Muscle layer of duodenum (tissue), 2 donors: ENCODE measurements around the gene SOX6.
"Not testable (repeated sequence)": the region's sequence is repeated elsewhere in the genome, so short reads cannot be mapped to it uniquely, and the experiment has no call there.

Source experiments
- H3K27ac ChIP-seq: one replicate; pipeline ENCODE4 v1.7.0; 2013; ENCODE audit warnings: mild to moderate bottlenecking, low read length
- H3K27me3 ChIP-seq: one replicate; pipeline ENCODE4 v1.7.0; 2013; ENCODE audit warnings: low read depth, mild to moderate bottlenecking, control low read depth, low read length
- H3K36me3 ChIP-seq, 2 donors: one replicate each; pipeline ENCODE4 v1.7.0; 2013; ENCODE audit warnings: low read length in 2 of 2, control low read depth in 1 of 2, mild to moderate bottlenecking in 1 of 2; ENCODE audit not compliant: insufficient read depth in 2 of 2, control insufficient read depth in 1 of 2
- H3K4me1 ChIP-seq, 2 donors: one replicate each; pipeline ENCODE4 v1.7.0; 2013; ENCODE audit warnings: low read length in 2 of 2, mild to moderate bottlenecking in 2 of 2, control low read depth in 1 of 2, moderate library complexity in 1 of 2; ENCODE audit not compliant: insufficient read depth in 2 of 2, control insufficient read depth in 1 of 2
- H3K4me3 ChIP-seq, 2 donors: one replicate each; pipeline ENCODE4 v1.7.0; 2013; ENCODE audit warnings: low read length in 2 of 2, low read depth in 1 of 2, mild to moderate bottlenecking in 1 of 2
- H3K9me3 ChIP-seq, 2 donors: one replicate each; pipeline ENCODE4 v1.7.0; 2013; ENCODE audit warnings: low read length in 2 of 2, control low read depth in 1 of 2, mild to moderate bottlenecking in 1 of 2; ENCODE audit not compliant: control insufficient read depth in 1 of 2
- donor health status: healthy.

SOX6 gene

GRCh38 chr11:16146980-16147379, 209.4 kb downstream of the SOX6 start:
- H3K36me3 ChIP-seq, H3K4me1 ChIP-seq, H3K4me3 ChIP-seq, H3K27ac ChIP-seq, H3K9me3 ChIP-seq, H3K27me3 ChIP-seq: not testable (repeated sequence)

GRCh38 chr11:16141614-16142013, 214.7 kb downstream of the SOX6 start:
- H3K27ac ChIP-seq, H3K4me1 ChIP-seq, H3K27me3 ChIP-seq, H3K4me3 ChIP-seq, H3K36me3 ChIP-seq, H3K9me3 ChIP-seq: not testable (repeated sequence)

GRCh38 chr11:16141162-16141561, 215.2 kb downstream of the SOX6 start:
- H3K9me3 ChIP-seq, H3K4me1 ChIP-seq, H3K27ac ChIP-seq, H3K4me3 ChIP-seq, H3K27me3 ChIP-seq, H3K36me3 ChIP-seq: not testable (repeated sequence)

GRCh38 chr11:16136792-16137390, 219.5 kb downstream of the SOX6 start:
- no peaks in the 10 kb centered on the region for H3K36me3 ChIP-seq
- H3K9me3 ChIP-seq: peaks cover 0 to 8% of the 10 kb centered on the region in 2 donors
- no peaks in the 10 kb centered on the region for H3K27me3 ChIP-seq
- H3K4me3 ChIP-seq: no peak overlapping the region
- no peak overlapping the region for H3K27ac ChIP-seq
- no peaks in the 10 kb centered on the region for H3K4me1 ChIP-seq

- Histone ChIP-seq H3K27ac (no peak overlapping the region), H3K27me3 (no peaks in the 10 kb centered on the region), H3K4me3 (no peak overlapping the region)
Measured at GRCh38 chr11:16133867-16134266, 222.5 kb downstream of the SOX6 start.

GRCh38 chr11:16127732-16128131, 228.6 kb downstream of the SOX6 start:
- no peak overlapping the region for H3K27ac ChIP-seq
- no peaks in the 10 kb centered on the region for H3K4me1 ChIP-seq
- no peaks in the 10 kb centered on the region for H3K27me3 ChIP-seq
- H3K36me3 ChIP-seq: no peaks in the 10 kb centered on the region
- H3K4me3 ChIP-seq: no peak overlapping the region
- H3K9me3 ChIP-seq: no peaks in the 10 kb centered on the region

More at GRCh38 chr11:16133867-16134266, 222.5 kb downstream of the SOX6 start:
- Histone ChIP-seq H3K9me3 (peaks cover 0 to 8% of the 10 kb centered on the region in 2 donors), H3K36me3 (no peaks in the 10 kb centered on the region), H3K4me1 (no peaks in the 10 kb centered on the region)

- Histone ChIP-seq H3K4me3 (no peak overlapping the region), H3K27me3 (no peaks in the 10 kb centered on the region), H3K4me1 (no peaks in the 10 kb centered on the region), H3K27ac (no peak overlapping the region), H3K9me3 (no peaks in the 10 kb centered on the region), H3K36me3 (no peaks in the 10 kb centered on the region)
Measured at GRCh38 chr11:16126362-16126761, 230.0 kb downstream of the SOX6 start.

GRCh38 chr11:16125796-16126195, 230.6 kb downstream of the SOX6 start:
- no peaks in the 10 kb centered on the region for H3K36me3 ChIP-seq
- no peak overlapping the region for H3K27ac ChIP-seq
- H3K9me3 ChIP-seq: no peaks in the 10 kb centered on the region
- no peak overlapping the region for H3K4me3 ChIP-seq
- H3K4me1 ChIP-seq: no peaks in the 10 kb centered on the region
- H3K27me3 ChIP-seq: no peaks in the 10 kb centered on the region

GRCh38 chr11:16124390-16124789, 232.0 kb downstream of the SOX6 start:
- H3K27ac ChIP-seq: no peak overlapping the region
- H3K4me3 ChIP-seq: no peak overlapping the region
- H3K4me1 ChIP-seq: no peaks in the 10 kb centered on the region
- H3K27me3 ChIP-seq: no peaks in the 10 kb centered on the region
- no peaks in the 10 kb centered on the region for H3K36me3 ChIP-seq
- H3K9me3 ChIP-seq: no peaks in the 10 kb centered on the region

GRCh38 chr11:16121853-16122252, 234.5 kb downstream of the SOX6 start:
- H3K27ac ChIP-seq: no peak overlapping the region
- H3K27me3 ChIP-seq: no peaks in the 10 kb centered on the region
- no peaks in the 10 kb centered on the region for H3K4me1 ChIP-seq
- no peaks in the 10 kb centered on the region for H3K9me3 ChIP-seq
- no peaks in the 10 kb centered on the region for H3K36me3 ChIP-seq
- H3K4me3 ChIP-seq: no peak overlapping the region

GRCh38 chr11:16120008-16120407, 236.3 kb downstream of the SOX6 start:
- Histone ChIP-seq H3K27ac (no peak overlapping the region), H3K4me1 (no peaks in the 10 kb centered on the region), H3K9me3 (no peaks in the 10 kb centered on the region), H3K4me3 (no peak overlapping the region), H3K27me3 (no peaks in the 10 kb centered on the region), H3K36me3 (no peaks in the 10 kb centered on the region)

GRCh38 chr11:16117989-16118756, 238.2 kb downstream of the SOX6 start:
- Histone ChIP-seq H3K27ac (no peak overlapping the region), H3K4me1 (no peaks in the 10 kb centered on the region)

More at GRCh38 chr11:16117989-16118756, 238.2 kb downstream of the SOX6 start:
- no peak overlapping the region for H3K4me3 ChIP-seq
- no peaks in the 10 kb centered on the region for H3K36me3 ChIP-seq
- no peaks in the 10 kb centered on the region for H3K27me3 ChIP-seq
- H3K9me3 ChIP-seq: no peaks in the 10 kb centered on the region
